ENCODE data around the gene SDF4. TPM values are rescaled to one million over a fixed set of nuclear protein-coding genes. Genes with fewer than 3 reads are reported as not detected.

SDF4 gene
- total and polyA plus RNA-seq, 2 donors (not counting 1 experiment from before 2014, with no cell fraction given): 100 to 143 TPM

- Mint-ChIP-seq H3K4me3 (no peak overlapping the region), H3K27ac (no peak overlapping the region), H3K27me3 (no peaks in the 10 kb centered on the region), H3K9me3 (ENCODE audit: insufficient read depth) (no peaks in the 10 kb centered on the region), H3K4me1 (peaks cover 11% of the 10 kb centered on the region)
- ChIA-PET CTCF (interaction anchor here (2.0 to 2.3 kb wide), 2 partner anchors 10 to 119 kb away, joined by 6 to 7 read pairs; no protein-coding TSS in a partner anchor), POLR2A (interaction anchor here (0.5 to 1.2 kb wide), 2 partner anchors 9 to 104 kb away, joined by 4 to 15 read pairs; no protein-coding TSS in a partner anchor)
- intact Hi-C loops (cut with micrococcal nuclease): no loop called here
- Histone ChIP-seq H3K27ac (ENCODE audit: low read length in 2 of 2) (no peak overlapping the region), H2AFZ (ENCODE audit: insufficient read depth, low read depth, low read length, poor library complexity, severe bottlenecking) (no peak overlapping the region), H3K9ac (ENCODE audit: low read length) (no peak overlapping the region), H3K4me3 (ENCODE audit: control extremely low read depth in 1 of 5, extremely low read depth in 1 of 5, insufficient read depth in 1 of 5, low read depth in 2 of 5, low read length in 4 of 5) (no peak overlapping the region), H3K79me2 (ENCODE audit: control insufficient read depth, insufficient read depth, low read length) (no peaks in the 10 kb centered on the region), H3K4me1 (ENCODE audit: control insufficient read depth in 2 of 2, insufficient read depth in 2 of 2, low read length in 2 of 2) (peaks cover 15 to 17% of the 10 kb centered on the region in 2 donors), H3K9me3 (ENCODE audit: control extremely low read depth in 1 of 3, control insufficient read depth in 2 of 3, insufficient read depth in 1 of 3, low read length in 2 of 3) (peaks cover 0 to 11% (median 0%) of the 10 kb centered on the region in 3 donors), H4K20me1 (ENCODE audit: control insufficient read depth, insufficient read depth, low read length, poor library complexity, severe bottlenecking) (peaks cover 7% of the 10 kb centered on the region), H3K36me3 (replicated peaks in 1 of 2; ENCODE audit: control extremely low read depth in 1 of 2, control insufficient read depth in 1 of 2, extremely low read depth in 1 of 2, insufficient read depth in 2 of 2, low read length in 1 of 2) (no peaks in the 10 kb centered on the region), H3K4me2 (replicated peaks; ENCODE audit: low read depth, low read length, poor library complexity, severe bottlenecking) (no peak overlapping the region), H3K27me3 (replicated peaks in 1 of 4; ENCODE audit: control extremely low read depth in 1 of 4, control insufficient read depth in 3 of 4, insufficient read depth in 4 of 4, low read length in 3 of 4) (peaks cover 0 to 49% (median 12%) of the 10 kb centered on the region in 4 experiments)
- 55% methylated on average over 23 of the region's 23 CpGs for WGBS (ENCODE audit: insufficient coverage)
- ATAC-seq (ENCODE audit: low read depth) (no peak), DNase-seq (no peak)
- no peak for TF ChIP-seq EZH2 (IDR thresholded peaks at IDR 0.05; ENCODE audit: borderline replicate concordance, insufficient read depth, low read depth, low read length, poor library complexity, severe bottlenecking)
- TF ChIP-seq, protein P1, sequence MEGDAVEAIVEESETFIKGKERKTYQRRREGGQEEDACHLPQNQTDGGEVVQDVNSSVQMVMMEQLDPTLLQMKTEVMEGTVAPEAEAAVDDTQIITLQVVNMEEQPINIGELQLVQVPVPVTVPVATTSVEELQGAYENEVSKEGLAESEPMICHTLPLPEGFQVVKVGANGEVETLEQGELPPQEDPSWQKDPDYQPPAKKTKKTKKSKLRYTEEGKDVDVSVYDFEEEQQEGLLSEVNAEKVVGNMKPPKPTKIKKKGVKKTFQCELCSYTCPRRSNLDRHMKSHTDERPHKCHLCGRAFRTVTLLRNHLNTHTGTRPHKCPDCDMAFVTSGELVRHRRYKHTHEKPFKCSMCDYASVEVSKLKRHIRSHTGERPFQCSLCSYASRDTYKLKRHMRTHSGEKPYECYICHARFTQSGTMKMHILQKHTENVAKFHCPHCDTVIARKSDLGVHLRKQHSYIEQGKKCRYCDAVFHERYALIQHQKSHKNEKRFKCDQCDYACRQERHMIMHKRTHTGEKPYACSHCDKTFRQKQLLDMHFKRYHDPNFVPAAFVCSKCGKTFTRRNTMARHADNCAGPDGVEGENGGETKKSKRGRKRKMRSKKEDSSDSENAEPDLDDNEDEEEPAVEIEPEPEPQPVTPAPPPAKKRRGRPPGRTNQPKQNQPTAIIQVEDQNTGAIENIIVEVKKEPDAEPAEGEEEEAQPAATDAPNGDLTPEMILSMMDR (IDR thresholded peaks at IDR 0.05): no peak
Observed at GRCh38 chr1:1240822-1241587, 9.2 kb upstream of the SDF4 start.

GRCh38 chr1:1240348-1240732, 8.5 kb upstream of the SDF4 start:
- TF ChIP-seq, protein P1 (IDR thresholded peaks at IDR 0.05): no peak
- no peak for TF ChIP-seq EZH2 (IDR thresholded peaks at IDR 0.05; ENCODE audit: borderline replicate concordance, insufficient read depth, low read depth, low read length, poor library complexity, severe bottlenecking)
- Histone ChIP-seq H3K9ac (ENCODE audit: low read length) (no peak overlapping the region), H2AFZ (ENCODE audit: insufficient read depth, low read depth, low read length, poor library complexity, severe bottlenecking) (no peak overlapping the region), H4K20me1 (ENCODE audit: control insufficient read depth, insufficient read depth, low read length, poor library complexity, severe bottlenecking) (peaks cover 7% of the 10 kb centered on the region), H3K4me1 (ENCODE audit: control insufficient read depth in 2 of 2, insufficient read depth in 2 of 2, low read length in 2 of 2) (peaks cover 13 to 15% of the 10 kb centered on the region in 2 donors), H3K4me2 (replicated peaks; ENCODE audit: low read depth, low read length, poor library complexity, severe bottlenecking) (no peak overlapping the region), H3K4me3 (ENCODE audit: control extremely low read depth in 1 of 5, extremely low read depth in 1 of 5, insufficient read depth in 1 of 5, low read depth in 2 of 5, low read length in 4 of 5) (no peak overlapping the region), H3K27ac (ENCODE audit: low read length in 2 of 2) (no peak overlapping the region), H3K9me3 (ENCODE audit: control extremely low read depth in 1 of 3, control insufficient read depth in 2 of 3, insufficient read depth in 1 of 3, low read length in 2 of 3) (peaks cover 0 to 5% (median 0%) of the 10 kb centered on the region in 3 donors), H3K27me3 (replicated peaks in 1 of 4; ENCODE audit: control extremely low read depth in 1 of 4, control insufficient read depth in 3 of 4, insufficient read depth in 4 of 4, low read length in 3 of 4) (peaks cover 0 to 42% (median 8%) of the 10 kb centered on the region in 4 experiments), H3K79me2 (ENCODE audit: control insufficient read depth, insufficient read depth, low read length) (no peaks in the 10 kb centered on the region), H3K36me3 (replicated peaks in 1 of 2; ENCODE audit: control extremely low read depth in 1 of 2, control insufficient read depth in 1 of 2, extremely low read depth in 1 of 2, insufficient read depth in 2 of 2, low read length in 1 of 2) (peaks cover 0 to 2% of the 10 kb centered on the region in 2 experiments)
- Mint-ChIP-seq H3K9me3 (ENCODE audit: insufficient read depth) (no peaks in the 10 kb centered on the region), H3K27me3 (no peaks in the 10 kb centered on the region), H3K4me1 (peaks cover 11% of the 10 kb centered on the region), H3K27ac (no peak overlapping the region), H3K4me3 (no peak overlapping the region)
- DNase-seq (no peak), ATAC-seq (ENCODE audit: low read depth) (no peak)
- ChIA-PET CTCF (no interaction called here), POLR2A (interaction anchor here (0.5 to 1.2 kb wide), 3 partner anchors 10 to 104 kb away, joined by 4 to 15 read pairs (median 4); no protein-coding TSS in a partner anchor)
- 42% methylated on average over 2 of the region's 11 CpGs for WGBS (ENCODE audit: insufficient coverage)
- intact Hi-C loops (cut with micrococcal nuclease): no loop called here

Measured in B cell (primary cell).